Hepatocyte (in vitro differentiated cells): ENCODE measurements around the gene ZSWIM2.

ENCODE experiments used
- CTCF ChIP-seq: fragments of 200-600 bp; sonication (generic); IDR thresholded peaks from 2 replicates; pipeline ENCODE4 v1.5.1; 2016; ENCODE audit warnings: antibody characterized with exemption, mild to moderate bottlenecking; ENCODE audit not compliant: poor library complexity
- EZH2 ChIP-seq: fragments of 200-600 bp; sonication (generic); IDR thresholded peaks from 2 replicates; pipeline ENCODE4 v1.6.1; 2016; ENCODE audit warnings: antibody characterized with exemption, mild to moderate bottlenecking, borderline replicate concordance

GRCh38 chr2:186784930-186785329 is 64.0 kb downstream of the ZSWIM2 start:
- no peak for TF ChIP-seq EZH2
- TF ChIP-seq CTCF = no peak
